Measurements from ENCODE around the gene OR52J3.

DNA sequence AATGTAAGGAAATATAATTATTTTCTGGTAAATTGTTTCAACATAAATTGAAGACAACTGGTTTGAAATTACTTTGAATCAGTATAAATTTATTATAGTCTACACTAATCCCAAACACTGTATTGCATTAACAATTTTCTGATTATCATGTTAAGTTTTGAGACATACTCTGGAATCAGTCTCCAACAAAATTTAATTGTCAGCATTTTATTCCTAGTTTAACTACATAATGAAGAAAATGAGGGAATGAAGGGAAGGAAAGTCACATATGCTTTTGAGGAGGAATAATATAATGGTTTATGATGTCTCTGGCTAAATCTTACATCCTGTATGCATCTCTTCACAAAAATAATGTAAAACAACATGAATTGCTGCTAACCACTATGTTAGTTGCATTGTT, 37.3 kb downstream of the OR52J3 start:
- TF ChIP-seq FOS (IDR thresholded peaks at IDR 0.05; ENCODE audit: borderline replicate concordance, insufficient read depth, low read length): no peak
- TF ChIP-seq, protein P1, sequence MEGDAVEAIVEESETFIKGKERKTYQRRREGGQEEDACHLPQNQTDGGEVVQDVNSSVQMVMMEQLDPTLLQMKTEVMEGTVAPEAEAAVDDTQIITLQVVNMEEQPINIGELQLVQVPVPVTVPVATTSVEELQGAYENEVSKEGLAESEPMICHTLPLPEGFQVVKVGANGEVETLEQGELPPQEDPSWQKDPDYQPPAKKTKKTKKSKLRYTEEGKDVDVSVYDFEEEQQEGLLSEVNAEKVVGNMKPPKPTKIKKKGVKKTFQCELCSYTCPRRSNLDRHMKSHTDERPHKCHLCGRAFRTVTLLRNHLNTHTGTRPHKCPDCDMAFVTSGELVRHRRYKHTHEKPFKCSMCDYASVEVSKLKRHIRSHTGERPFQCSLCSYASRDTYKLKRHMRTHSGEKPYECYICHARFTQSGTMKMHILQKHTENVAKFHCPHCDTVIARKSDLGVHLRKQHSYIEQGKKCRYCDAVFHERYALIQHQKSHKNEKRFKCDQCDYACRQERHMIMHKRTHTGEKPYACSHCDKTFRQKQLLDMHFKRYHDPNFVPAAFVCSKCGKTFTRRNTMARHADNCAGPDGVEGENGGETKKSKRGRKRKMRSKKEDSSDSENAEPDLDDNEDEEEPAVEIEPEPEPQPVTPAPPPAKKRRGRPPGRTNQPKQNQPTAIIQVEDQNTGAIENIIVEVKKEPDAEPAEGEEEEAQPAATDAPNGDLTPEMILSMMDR (IDR thresholded peaks at IDR 0.05; ENCODE audit: extremely low read depth in 1 of 2, insufficient read depth in 1 of 2, low read depth in 1 of 2, low read length in 2 of 2): no peak
- TF ChIP-seq, protein P2, sequence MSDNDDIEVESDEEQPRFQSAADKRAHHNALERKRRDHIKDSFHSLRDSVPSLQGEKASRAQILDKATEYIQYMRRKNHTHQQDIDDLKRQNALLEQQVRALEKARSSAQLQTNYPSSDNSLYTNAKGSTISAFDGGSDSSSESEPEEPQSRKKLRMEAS (IDR thresholded peaks at IDR 0.05; ENCODE audit: insufficient read depth, insufficient read length): no peak
- TF ChIP-seq POLR2A (IDR thresholded peaks at IDR 0.05; ENCODE audit: low read depth, low read length): no peak
- no peak for TF ChIP-seq MYC (IDR thresholded peaks at IDR 0.05; ENCODE audit: low read depth, low read length)
- TF ChIP-seq JUN (IDR thresholded peaks at IDR 0.05; ENCODE audit: borderline replicate concordance, insufficient read depth, insufficient read length, low read depth): no peak
- TF ChIP-seq POLR2AphosphoS5 (IDR thresholded peaks at IDR 0.05; ENCODE audit: insufficient read depth, low read depth, low read length): no peak
- no peak for TF ChIP-seq EZH2 (IDR thresholded peaks at IDR 0.05; ENCODE audit: borderline replicate concordance, low read depth, low read length, severe bottlenecking)
